ENCODE data around the gene MEX3A.

MEX3A gene

DNA sequence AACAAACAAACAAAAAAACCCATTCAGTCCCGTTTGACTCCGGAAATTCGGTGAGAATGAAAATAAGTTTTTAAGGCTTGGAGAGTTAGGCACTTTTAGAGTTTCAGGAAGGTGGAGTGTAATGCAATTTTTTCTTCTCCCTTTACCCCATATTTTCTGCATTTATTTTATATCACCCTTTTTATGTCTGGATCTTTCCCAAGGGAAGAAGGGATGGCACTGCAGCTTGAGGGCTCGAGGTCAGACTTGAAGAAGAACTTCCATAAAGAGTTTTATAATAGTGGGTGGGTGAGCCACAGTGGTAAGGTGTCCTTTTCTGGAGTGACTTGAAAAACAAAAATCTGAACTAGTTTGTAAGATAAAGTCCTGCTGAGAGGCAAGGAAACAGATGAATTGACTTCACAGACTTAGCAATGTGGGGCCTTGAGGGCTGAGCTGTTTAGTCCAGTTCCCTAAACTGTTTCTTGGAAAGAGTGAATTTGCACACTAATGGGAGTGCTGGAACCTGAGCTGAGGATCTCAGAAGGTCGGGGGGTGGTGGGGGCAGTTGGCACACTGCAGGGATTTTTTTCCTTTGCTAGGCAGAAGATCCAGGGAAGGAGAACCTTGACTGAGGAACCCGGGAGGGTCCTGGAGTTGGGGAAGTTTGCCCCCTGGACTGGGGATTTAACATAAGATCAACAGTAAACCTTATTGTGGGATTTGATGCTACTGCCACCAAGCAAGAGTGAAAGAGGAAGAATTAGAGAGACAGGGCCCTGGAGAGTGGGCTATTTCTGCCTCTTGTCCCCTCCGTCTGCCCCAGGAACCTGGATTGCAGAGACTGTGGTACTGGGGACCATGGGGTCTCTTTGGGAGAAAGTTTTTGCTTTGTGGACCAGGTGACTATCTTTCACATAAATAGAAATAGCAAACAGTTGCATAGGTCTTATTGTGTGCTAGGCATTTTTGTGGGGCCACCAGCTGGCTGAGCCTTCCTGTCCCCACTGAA, 1.8 kb upstream of the MEX3A start:
- TF ChIP-seq, protein P1, sequence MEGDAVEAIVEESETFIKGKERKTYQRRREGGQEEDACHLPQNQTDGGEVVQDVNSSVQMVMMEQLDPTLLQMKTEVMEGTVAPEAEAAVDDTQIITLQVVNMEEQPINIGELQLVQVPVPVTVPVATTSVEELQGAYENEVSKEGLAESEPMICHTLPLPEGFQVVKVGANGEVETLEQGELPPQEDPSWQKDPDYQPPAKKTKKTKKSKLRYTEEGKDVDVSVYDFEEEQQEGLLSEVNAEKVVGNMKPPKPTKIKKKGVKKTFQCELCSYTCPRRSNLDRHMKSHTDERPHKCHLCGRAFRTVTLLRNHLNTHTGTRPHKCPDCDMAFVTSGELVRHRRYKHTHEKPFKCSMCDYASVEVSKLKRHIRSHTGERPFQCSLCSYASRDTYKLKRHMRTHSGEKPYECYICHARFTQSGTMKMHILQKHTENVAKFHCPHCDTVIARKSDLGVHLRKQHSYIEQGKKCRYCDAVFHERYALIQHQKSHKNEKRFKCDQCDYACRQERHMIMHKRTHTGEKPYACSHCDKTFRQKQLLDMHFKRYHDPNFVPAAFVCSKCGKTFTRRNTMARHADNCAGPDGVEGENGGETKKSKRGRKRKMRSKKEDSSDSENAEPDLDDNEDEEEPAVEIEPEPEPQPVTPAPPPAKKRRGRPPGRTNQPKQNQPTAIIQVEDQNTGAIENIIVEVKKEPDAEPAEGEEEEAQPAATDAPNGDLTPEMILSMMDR (IDR thresholded peaks at IDR 0.05; ENCODE audit: extremely low read depth, missing control alignments) = no peak
- no peak for DNase-seq (ENCODE audit: low spot score)

DNA sequence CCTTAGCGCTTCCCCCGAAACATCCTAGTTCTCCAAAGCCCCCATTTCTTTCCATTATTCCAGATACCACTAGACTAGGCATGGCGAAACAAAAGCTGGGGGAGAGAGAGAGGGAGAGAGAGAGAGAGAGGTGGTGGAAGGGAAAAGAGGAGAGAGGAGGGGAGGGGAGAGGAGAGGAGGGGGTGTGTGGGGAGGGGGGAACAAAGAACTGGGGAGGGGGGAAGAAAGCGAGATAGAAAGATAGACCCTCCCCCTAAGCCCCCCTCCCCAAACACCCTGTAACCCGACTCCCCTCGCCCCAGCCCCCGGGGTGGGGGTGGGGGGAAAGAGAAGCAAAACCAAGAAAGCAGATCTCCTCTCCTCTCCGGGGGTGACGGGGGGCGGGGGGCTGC, 352 bp downstream of the MEX3A start:
- DNase-seq (ENCODE audit: low spot score) = no peak
- TF ChIP-seq, protein P1 (IDR thresholded peaks at IDR 0.05; ENCODE audit: extremely low read depth, missing control alignments) = no peak

DNA sequence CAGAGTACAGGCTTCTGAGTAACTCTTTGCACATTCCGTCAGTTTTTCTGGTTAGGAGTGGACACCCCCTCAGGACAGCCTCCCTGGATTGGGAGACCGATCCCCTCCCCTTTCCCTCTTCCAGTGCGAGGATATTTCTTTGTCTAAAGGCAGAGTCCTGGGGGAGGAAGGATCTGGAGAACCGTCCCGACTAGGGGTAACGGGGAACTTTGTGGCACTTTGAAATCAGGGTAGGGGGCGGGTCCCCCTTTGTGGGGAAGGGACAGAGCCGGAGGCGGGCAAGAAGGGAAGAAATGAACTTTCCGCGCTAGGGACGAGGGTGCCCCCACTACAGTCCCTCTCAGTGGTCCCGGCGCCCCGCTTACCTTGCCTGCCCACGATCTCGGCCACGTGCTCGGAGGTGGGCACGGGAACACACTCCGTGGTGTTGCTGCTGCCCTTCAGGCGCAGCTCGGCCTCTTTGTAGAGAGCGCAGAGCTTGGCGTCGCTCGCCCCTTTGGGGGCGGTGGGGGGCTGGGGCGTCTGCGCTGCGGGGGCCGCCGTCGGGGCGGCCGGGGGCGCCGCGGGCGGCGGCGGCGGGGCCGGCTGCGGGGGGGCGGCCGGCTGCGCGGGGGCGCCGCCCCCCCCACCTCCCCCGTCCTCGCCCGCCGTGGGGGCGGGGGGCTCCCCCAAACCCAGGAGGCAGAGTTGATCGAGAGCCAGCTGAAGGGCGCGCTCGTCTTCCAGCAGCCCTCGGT, 917 bp downstream of the MEX3A start:
- no peak for DNase-seq (ENCODE audit: low spot score)
- TF ChIP-seq, protein P1 (IDR thresholded peaks at IDR 0.05; ENCODE audit: extremely low read depth, missing control alignments) = no peak

DNA sequence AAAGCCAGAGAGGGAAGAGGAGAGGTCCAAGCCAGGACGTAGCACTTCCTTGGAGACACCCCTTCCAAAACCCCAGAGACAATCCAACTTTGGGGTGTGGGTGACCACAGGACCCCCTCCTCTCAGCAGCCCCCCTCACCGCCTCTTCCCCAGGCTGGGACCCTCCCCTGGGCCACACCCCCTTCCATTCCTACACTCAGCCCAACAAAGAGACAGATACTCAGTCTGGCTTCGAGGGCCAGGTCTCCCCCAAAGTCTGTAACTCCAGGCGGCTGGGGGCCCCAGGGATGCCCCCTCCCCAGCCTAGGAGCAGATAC, 1.4 kb downstream of the MEX3A start:
- no peak for DNase-seq (ENCODE audit: low spot score)
- TF ChIP-seq, protein P1 (IDR thresholded peaks at IDR 0.05; ENCODE audit: extremely low read depth, missing control alignments) = no peak

DNA sequence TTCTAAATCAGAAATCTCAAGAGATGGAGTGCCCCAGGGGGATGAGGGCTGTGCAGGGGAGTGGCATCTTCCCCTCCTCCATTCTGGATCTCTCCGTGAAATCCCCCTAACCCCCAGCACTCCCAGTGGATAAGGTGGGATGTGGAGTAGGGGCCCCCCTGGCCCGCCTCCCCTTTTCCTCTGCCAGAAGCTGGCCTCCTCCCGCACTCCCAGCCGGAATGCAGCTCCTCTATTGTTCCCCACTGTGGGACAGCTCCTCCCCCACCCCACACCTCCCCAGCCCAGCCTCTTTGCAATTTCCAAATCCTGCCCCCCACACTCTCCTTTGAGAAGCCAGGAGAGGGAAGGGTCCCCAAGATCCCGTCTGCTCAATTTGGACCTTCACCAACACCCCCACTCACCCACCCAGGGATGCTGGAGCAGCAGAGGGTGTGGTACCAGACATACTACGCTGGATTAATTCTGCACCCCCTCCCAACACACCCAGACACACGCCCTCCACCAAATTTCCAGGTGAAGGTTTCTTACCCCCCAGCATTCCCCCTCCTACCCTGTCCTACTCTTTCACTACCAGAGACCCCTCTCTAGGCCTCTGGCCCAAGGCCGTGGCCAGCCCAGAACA, 1.9 kb downstream of the MEX3A start:
- DNase-seq (ENCODE audit: low spot score) = no peak
- TF ChIP-seq, protein P1 (IDR thresholded peaks at IDR 0.05; ENCODE audit: extremely low read depth, missing control alignments) = no peak

DNA sequence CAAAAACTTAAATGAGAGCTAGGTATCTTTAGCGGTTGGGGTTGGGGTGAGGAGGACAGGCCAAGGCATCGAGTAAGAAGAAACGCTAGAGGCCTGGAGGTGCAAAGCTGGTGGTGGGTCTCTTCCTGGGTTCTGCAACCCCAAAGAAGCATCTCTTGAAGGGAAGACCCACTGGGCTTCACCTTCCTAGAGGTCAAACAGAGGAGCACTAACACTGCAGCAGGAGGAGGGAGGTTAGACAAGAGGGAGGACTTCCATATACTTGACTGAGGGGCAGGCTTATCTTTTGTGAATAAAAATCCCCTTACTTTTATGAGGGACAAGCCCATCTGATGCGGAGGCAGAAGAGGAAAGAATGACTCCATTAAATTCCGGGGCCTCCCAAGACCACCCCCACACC, 2.5 kb downstream of the MEX3A start:
- DNase-seq (ENCODE audit: low spot score) = no peak
- TF ChIP-seq, protein P1 (IDR thresholded peaks at IDR 0.05; ENCODE audit: extremely low read depth, missing control alignments) = no peak

DNA sequence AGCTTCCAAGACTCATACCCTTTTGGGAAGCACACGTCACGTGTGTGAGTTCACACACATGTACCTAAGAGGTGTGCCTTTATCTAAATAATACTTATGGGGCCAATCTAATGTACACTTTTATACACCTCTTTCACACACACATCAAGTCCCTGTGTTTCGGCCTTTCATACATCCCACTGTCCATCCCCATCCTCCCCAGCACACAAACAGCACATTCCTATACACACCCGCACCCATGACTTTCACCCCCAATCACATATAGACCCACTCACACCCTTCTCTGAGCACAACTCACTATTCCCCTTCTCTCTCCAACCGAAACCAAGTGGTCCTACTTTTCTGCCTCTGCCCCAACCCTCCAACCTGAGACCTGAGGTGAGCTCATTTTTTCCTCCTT, 3.5 kb downstream of the MEX3A start:
- TF ChIP-seq, protein P1 (IDR thresholded peaks at IDR 0.05; ENCODE audit: extremely low read depth, missing control alignments) = no peak
- no peak for DNase-seq (ENCODE audit: low spot score)

Data from GM20000 (cell line).